IPS DF 4.7 (cell line): ENCODE measurements around the gene NCKIPSD.

Experiments used
- DNase-seq: peaks from one replicate; pipeline ENCODE4 v3.0.0-alpha.2; 2013; ENCODE audit warnings: low spot score; ENCODE audit errors: extremely low read depth

The NCKIPSD gene

GRCh38 chr3:48678566-48679380 is 6.9 kb downstream of the NCKIPSD start:
- DNase-seq: no peak

GRCh38 chr3:48678056-48678455 is 7.7 kb downstream of the NCKIPSD start:
- DNase-seq: no peak

GRCh38 chr3:48674505-48674904 is 11.2 kb downstream of the NCKIPSD start:
- no peak for DNase-seq

- DNase-seq: no peak
Measured at GRCh38 chr3:48672522-48672921, 13.2 kb downstream of the NCKIPSD start.

- no peak for DNase-seq
Measured at GRCh38 chr3:48664929-48665328, 20.8 kb downstream of the NCKIPSD start.

- DNase-seq: no peak
Measured at GRCh38 chr3:48664313-48664644, 21.4 kb downstream of the NCKIPSD start.

DNA sequence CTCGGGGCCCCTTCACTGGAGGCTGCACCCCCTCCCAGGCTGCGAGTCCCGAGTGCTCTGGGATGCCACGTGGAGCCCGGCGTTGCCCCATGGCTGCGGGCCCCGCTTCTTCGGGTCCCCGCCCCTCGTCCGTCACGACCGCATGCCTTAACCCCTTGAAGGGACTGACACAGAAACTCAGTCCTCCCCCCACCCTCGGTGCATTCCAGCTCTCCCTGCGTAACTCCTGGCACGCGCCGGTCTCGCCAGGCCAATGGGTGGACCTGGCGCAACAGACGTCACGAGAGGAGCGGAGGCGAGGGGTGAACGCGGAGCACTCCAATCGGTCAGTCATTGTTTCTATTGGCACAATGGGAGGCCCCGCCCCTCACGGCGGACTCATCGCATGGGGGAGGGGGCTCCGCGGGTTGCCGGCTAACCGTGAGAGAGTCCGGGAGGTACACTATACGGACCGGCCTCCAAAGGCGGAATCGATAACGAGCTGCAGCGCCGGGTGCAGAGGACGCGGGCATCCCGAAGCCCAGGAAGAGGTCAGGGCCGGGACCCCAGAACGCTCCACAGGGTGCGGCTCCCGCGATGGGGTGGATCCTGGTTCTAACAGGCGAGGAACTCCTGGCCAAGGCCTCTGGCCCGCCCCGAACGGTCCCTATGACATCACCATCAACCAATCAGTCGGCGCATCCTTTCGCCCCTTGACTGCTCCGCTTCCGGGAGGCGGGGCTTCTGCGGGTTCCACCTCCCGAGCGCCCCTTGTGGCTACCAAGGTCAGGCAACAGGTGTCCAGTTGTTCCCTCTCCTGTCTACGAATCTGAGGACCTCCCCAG is 22.0 kb downstream of the NCKIPSD start:
- DNase-seq: peak; percentile 95

GRCh38 chr3:48662753-48663488 is 22.8 kb downstream of the NCKIPSD start, which contains the start of gene CELSR3:
Gene CELSR3 (minus strand): TSS chr3:48662886. CDS start chr3:48662634, 252 bp downstream.
- DNase-seq: no peak

- no peak for DNase-seq
Measured at GRCh38 chr3:48662145-48662752, 23.5 kb downstream of the NCKIPSD start.

GRCh38 chr3:48661501-48662144 is 24.1 kb downstream of the NCKIPSD start:
- no peak for DNase-seq

GRCh38 chr3:48660800-48661400 is 24.8 kb downstream of the NCKIPSD start:
- DNase-seq: no peak

GRCh38 chr3:48656841-48657281 is 28.9 kb downstream of the NCKIPSD start:
- DNase-seq: no peak

DNA sequence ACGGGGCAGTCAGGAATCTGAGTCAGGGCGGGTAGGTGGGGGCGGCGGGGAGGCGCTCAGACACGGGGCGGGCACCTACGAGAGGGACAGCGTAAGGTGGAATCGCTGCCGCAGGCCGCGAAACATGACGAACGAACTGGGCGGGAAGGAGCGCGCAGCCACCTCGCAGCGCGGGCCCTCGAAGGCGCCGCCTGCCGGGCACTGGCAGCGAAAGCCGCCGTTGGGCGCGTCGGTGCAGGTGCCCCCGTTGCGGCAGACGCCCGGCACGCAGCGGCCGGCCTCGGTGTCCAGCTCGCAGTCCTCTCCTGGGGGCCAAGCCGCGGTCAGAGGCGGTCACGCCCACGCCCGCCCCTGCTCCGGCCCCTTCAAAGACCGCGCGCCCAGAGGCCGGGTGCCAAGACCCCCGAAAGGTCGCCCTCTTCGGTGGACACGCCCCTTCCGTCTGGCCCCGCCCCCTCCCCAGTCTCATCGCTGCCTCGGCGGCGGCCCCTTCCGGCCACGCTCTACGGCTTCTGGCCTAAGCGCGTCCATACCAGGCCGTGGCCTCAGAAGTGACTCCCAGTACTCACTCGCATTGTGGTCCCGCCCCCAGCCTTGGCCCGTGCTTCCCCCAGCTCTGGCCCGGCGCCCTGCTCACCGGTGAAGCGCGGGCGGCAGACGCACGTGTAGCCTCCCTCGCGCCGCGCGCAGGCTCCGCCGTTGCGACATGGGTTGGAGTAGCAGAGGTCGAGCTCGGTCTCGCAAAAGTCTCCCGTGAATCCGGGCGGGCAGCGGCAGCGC is 29.5 kb downstream of the NCKIPSD start:
- no peak for DNase-seq

GRCh38 chr3:48655606-48656005 is 30.1 kb downstream of the NCKIPSD start:
- DNase-seq: no peak

- DNase-seq: no peak
Measured at GRCh38 chr3:48655063-48655462, 30.7 kb downstream of the NCKIPSD start.

DNA sequence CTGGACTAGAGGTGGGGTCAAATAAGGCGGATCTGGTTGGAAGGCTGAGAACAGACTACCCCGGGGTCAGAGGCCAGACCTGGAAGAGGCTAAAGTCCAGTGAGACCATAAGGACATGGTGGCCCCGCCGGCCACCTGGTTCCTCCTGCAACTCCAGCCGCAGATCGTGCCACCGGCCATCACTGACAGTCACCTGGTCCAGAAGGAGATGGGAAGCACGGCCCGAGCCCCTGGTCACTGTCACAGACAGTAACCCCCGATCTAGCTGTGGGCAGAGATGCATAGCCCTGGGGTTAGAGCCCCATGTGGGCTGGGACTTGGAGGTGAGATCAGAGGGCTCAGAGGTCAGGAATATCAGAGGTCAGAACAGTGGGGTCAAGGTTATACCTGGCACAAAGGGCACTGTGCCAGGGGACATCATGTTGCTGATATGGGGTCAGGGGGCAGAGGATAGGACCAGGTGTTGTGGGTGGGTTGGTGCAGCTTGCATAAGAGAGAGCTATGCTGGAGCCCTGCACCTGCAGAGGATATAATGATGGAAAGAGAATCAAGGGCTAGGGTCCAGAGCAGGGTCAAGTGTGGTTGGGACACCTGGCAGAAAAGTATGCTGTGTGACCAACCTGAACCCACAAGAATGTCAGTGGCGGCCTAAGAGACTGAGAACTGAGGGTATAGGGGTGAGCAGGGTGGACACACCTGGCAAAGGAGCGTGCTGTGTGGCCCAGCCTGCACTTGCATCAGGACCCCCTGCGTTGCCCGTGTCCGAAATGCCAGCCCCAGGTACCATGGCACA is 32.6 kb downstream of the NCKIPSD start:
- no peak for DNase-seq

DNA sequence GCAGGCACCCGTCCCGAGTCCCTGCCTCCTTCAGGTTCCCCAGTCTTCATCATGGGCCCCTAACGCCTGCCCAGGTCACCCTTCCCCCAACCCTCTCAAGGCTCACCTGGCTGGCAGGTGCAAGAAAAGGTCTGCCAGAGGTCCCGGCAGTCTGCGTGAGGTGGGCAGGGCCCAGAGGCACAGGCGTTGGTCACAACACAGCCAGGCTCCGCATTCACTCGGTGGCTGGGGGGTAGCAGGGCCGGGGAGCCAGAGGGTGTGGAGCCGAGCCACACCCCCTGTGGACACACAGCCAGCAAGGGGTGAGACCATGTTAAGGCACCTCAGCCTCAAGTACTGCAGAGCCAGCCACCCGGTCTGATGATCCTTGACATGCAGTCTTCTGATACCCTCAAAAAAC is 33.9 kb downstream of the NCKIPSD start:
- no peak for DNase-seq

- DNase-seq: no peak
Measured at GRCh38 chr3:48650723-48651122, 35.0 kb downstream of the NCKIPSD start.
